GM18870 (cell line): ENCODE data around the gene BTF3L4.

Source experiments
- ATAC-seq: cut with Tn5 transposase; IDR thresholded peaks from one replicate; pipeline ENCODE4 v1.9.1; 2021; ENCODE audit warnings: moderate library complexity; ENCODE audit not compliant: unreplicated experiment

BTF3L4 gene

GRCh38 chr1:52122384-52122783, 66.3 kb downstream of the BTF3L4 start:
- no peak for ATAC-seq

DNA sequence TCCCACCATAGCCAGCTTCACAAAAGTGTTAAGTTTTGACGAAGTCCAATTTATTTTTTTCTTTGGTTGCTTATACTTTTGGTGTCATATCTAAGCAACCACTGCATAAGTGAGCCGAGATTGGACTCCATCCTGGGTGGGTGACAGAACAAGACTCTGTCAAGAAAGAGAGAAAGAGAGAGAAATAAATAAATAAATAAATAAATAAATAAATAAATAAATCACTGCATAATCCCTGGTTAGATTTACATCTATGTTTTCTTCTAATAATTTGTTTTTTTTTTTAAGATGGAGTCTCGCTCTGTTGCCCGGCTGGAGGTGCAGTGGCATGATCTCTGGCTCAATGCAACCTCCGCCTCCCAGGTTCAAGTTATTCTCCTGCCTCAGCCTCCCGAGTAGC, 67.5 kb downstream of the BTF3L4 start:
- ATAC-seq = no peak

DNA sequence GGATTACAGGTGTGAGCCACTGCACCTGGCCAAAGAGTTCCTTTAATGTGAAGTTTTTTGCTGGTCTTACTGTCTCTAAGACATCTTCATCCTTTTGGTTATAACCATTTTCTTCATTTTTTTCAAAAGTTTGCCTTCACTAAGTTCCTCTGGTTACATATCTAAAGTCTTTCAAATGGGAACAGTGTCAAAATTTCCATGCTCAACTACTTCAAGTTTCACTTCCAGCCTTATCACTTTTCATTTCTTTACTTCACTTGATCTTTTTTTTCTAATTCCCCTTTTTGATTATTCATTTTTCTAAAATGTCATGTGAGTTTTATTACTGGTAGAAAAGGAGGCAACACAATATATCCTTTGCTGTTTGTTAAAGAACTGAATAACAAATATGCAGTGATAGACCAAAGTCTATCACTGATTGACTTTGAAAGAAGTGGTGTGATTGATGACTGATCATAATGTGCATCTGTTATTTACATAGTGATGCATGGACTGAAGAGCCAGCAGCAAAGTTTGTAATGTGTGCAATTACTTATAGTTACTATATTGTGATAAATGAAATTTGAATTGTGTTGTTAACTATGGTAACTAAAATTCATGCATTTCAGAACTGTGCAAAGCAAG, 69.8 kb downstream of the BTF3L4 start:
- ATAC-seq = no peak

GRCh38 chr1:52127181-52128180, 71.4 kb downstream of the BTF3L4 start:
- no peak for ATAC-seq

DNA sequence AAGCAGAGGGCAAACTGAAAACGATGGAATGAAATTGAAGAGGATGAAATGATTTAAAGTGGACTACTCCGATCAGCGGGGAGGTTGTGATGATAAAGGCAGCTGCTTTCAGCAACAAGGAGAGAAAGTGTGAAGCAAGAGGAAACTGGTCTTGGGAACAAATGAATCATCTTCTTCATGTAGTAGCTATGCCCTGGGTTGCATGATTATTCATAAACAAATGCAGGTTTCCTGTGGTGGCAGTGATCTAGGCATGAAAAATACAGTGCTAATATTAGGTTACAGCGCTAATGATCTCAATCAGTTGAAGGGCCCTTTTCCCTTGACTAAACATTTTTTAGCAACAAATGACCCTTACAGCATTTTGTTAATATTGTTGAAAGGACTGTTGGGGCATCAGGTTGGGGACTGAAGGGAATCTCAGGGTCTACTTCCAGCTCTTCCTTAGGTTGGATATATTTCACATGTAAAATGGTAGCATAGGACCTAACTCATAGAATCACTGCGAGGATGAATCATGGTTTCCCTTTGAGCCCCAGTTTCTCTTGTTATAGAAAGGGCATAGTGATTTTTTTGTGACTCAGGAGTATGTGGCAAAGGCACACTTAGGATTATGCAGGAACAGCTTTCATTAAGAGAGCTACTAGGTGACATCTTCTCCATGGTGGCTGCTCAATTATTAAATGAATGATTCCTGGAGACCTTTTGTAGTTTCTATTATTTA, 83.9 kb downstream of the BTF3L4 start:
- ATAC-seq = peak; percentile 79
